Parathyroid adenoma (tissue), 2 donors: ENCODE data around the gene PFKFB4.

Experiments used
- H2AFZ ChIP-seq: fragments of 300-600 bp; sonication (generic); one replicate; pipeline ENCODE4 v1.7.0; 2017; ENCODE audit warnings: antibody characterized with exemption, mild to moderate bottlenecking
- H3K27ac ChIP-seq: fragments of 300-600 bp; sonication (generic); one replicate; pipeline ENCODE4 v1.7.0; 2017
- H3K27me3 ChIP-seq: fragments of 300-600 bp; sonication (generic); one replicate; pipeline ENCODE4 v1.7.0; 2017; ENCODE audit warnings: low read length; ENCODE audit not compliant: control insufficient read depth, insufficient read depth
- H3K36me3 ChIP-seq: fragments of 300-600 bp; sonication (generic); one replicate; pipeline ENCODE4 v1.7.0; 2017; ENCODE audit warnings: low read length; ENCODE audit not compliant: control insufficient read depth, insufficient read depth
- H3K4me1 ChIP-seq: fragments of 300-600 bp; sonication (generic); one replicate; pipeline ENCODE4 v1.7.0; 2017; ENCODE audit warnings: control low read depth
- H3K4me2 ChIP-seq: fragments of 300-600 bp; sonication (generic); one replicate; pipeline ENCODE4 v1.7.0; 2017; ENCODE audit warnings: low read length
- H3K4me3 ChIP-seq: fragments of 300-600 bp; sonication (generic); one replicate; pipeline ENCODE4 v1.7.0; 2017; ENCODE audit warnings: low read depth, low read length
- H3K79me2 ChIP-seq: fragments of 300-600 bp; sonication (generic); one replicate; pipeline ENCODE4 v1.7.0; 2017; ENCODE audit warnings: control low read depth
- H3K9ac ChIP-seq: fragments of 300-600 bp; sonication (generic); one replicate; pipeline ENCODE4 v1.7.0; 2017; ENCODE audit warnings: mild to moderate bottlenecking
- H3K9me3 ChIP-seq: fragments of 300-600 bp; sonication (generic); one replicate; pipeline ENCODE4 v1.7.0; 2017; ENCODE audit warnings: low read length; ENCODE audit not compliant: control insufficient read depth
- TF ChIP-seq, protein P1 (sequence below): fragments of 300-600 bp; sonication (generic); IDR thresholded peaks from one replicate; pipeline ENCODE4 v1.7.0; 2017; ENCODE audit warnings: antibody characterized with exemption, mild to moderate bottlenecking
- donor health status: primary hyperparathyroidism.

Gene PFKFB4

GRCh38 chr3:48573973-48574585, 17.5 kb upstream of the PFKFB4 start:
- Histone ChIP-seq H3K36me3 (no peaks in the 10 kb centered on the region), H3K27ac (no peak overlapping the region), H3K27me3 (no peaks in the 10 kb centered on the region), H3K4me2 (no peak overlapping the region), H3K4me1 (no peaks in the 10 kb centered on the region), H3K4me3 (no peak overlapping the region), H3K9me3 (no peaks in the 10 kb centered on the region), H2AFZ (no peak overlapping the region), H3K9ac (no peak overlapping the region), H3K79me2 (no peaks in the 10 kb centered on the region)
- TF ChIP-seq, protein P1, sequence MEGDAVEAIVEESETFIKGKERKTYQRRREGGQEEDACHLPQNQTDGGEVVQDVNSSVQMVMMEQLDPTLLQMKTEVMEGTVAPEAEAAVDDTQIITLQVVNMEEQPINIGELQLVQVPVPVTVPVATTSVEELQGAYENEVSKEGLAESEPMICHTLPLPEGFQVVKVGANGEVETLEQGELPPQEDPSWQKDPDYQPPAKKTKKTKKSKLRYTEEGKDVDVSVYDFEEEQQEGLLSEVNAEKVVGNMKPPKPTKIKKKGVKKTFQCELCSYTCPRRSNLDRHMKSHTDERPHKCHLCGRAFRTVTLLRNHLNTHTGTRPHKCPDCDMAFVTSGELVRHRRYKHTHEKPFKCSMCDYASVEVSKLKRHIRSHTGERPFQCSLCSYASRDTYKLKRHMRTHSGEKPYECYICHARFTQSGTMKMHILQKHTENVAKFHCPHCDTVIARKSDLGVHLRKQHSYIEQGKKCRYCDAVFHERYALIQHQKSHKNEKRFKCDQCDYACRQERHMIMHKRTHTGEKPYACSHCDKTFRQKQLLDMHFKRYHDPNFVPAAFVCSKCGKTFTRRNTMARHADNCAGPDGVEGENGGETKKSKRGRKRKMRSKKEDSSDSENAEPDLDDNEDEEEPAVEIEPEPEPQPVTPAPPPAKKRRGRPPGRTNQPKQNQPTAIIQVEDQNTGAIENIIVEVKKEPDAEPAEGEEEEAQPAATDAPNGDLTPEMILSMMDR = no peak

- H3K79me2 ChIP-seq = no peaks in the 10 kb centered on the region
- H3K27ac ChIP-seq = no peak overlapping the region
- no peak overlapping the region for H3K4me3 ChIP-seq
- no peak overlapping the region for H3K9ac ChIP-seq
- H3K27me3 ChIP-seq = no peaks in the 10 kb centered on the region
- H3K36me3 ChIP-seq = no peaks in the 10 kb centered on the region
- TF ChIP-seq, protein P1 = no peak
- no peak overlapping the region for H3K4me2 ChIP-seq
- H2AFZ ChIP-seq = no peak overlapping the region
- no peaks in the 10 kb centered on the region for H3K4me1 ChIP-seq
- no peaks in the 10 kb centered on the region for H3K9me3 ChIP-seq
Observed at GRCh38 chr3:48572517-48572916, 15.9 kb upstream of the PFKFB4 start.

DNA sequence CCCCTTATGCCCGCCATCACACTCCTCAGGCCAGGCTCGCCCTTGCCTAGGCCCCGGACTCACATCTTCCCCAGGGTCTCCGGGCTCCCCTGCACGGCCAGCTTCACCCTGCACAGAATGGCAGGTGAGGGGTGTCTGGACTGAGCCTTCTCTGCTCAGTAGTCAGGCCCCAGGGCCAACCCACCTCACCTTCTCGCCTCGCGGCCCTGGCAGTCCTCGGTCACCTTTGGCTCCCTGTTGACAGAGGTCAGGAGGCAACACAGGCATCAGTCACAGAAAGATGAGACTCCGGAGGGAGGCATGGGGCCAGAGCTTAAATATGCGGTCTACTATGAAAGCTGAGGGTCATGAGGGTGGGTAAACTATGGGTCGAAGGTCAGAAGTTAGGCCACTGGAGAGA, 15.3 kb upstream of the PFKFB4 start:
- H3K27me3 ChIP-seq = no peaks in the 10 kb centered on the region
- TF ChIP-seq, protein P1 = no peak
- H3K79me2 ChIP-seq = no peaks in the 10 kb centered on the region
- H3K4me2 ChIP-seq = no peak overlapping the region
- H3K9me3 ChIP-seq = no peaks in the 10 kb centered on the region
- H2AFZ ChIP-seq = no peak overlapping the region
- no peak overlapping the region for H3K4me3 ChIP-seq
- no peaks in the 10 kb centered on the region for H3K36me3 ChIP-seq
- no peaks in the 10 kb centered on the region for H3K4me1 ChIP-seq
- H3K9ac ChIP-seq = no peak overlapping the region
- H3K27ac ChIP-seq = no peak overlapping the region

GRCh38 chr3:48569808-48570450, 13.3 kb upstream of the PFKFB4 start:
- no peak overlapping the region for H3K4me2 ChIP-seq
- no peak overlapping the region for H3K9ac ChIP-seq
- TF ChIP-seq, protein P1 = no peak
- no peaks in the 10 kb centered on the region for H3K36me3 ChIP-seq
- H3K4me3 ChIP-seq = no peak overlapping the region
- no peak overlapping the region for H2AFZ ChIP-seq
- no peaks in the 10 kb centered on the region for H3K79me2 ChIP-seq
- H3K27me3 ChIP-seq = no peaks in the 10 kb centered on the region
- no peaks in the 10 kb centered on the region for H3K9me3 ChIP-seq
- H3K27ac ChIP-seq = no peak overlapping the region
- no peaks in the 10 kb centered on the region for H3K4me1 ChIP-seq

- Histone ChIP-seq H2AFZ (no peak overlapping the region), H3K79me2 (no peaks in the 10 kb centered on the region), H3K4me3 (no peak overlapping the region), H3K27ac (no peak overlapping the region), H3K4me2 (no peak overlapping the region), H3K4me1 (no peaks in the 10 kb centered on the region), H3K36me3 (no peaks in the 10 kb centered on the region), H3K27me3 (no peaks in the 10 kb centered on the region), H3K9ac (no peak overlapping the region), H3K9me3 (no peaks in the 10 kb centered on the region)
- TF ChIP-seq, protein P1 = no peak
Observed at GRCh38 chr3:48569400-48569799, 12.8 kb upstream of the PFKFB4 start.
